RPMI7951 (cell line): ENCODE data around the gene NUCKS1. TPM values are rescaled to one million over a fixed set of nuclear protein-coding genes. Genes with fewer than 3 reads are reported as not detected.

Source experiments
- DNase-seq: peaks from one replicate; pipeline ENCODE4 v3.0.0-alpha.2; 2012; ENCODE audit warnings: low read depth
- total RNA-seq: library from RNA; depleted of rRNA; stranded (reverse); fragments of >200 nt; shearing (Covaris generic); gene quantifications from 2 replicates; pipeline ENCODE4 v1.2.3, GENCODE V29; 2014

NUCKS1 gene
- total RNA-seq, 1 experiment from 2014 or later: 154 TPM

GRCh38 chr1:205772607-205773032, 22.6 kb upstream of the NUCKS1 start:
- no peak for DNase-seq

GRCh38 chr1:205770618-205771017, 20.6 kb upstream of the NUCKS1 start:
- no peak for DNase-seq

- DNase-seq: no peak
Observed at GRCh38 chr1:205769641-205770365, 19.8 kb upstream of the NUCKS1 start.

GRCh38 chr1:205767248-205767647, 17.3 kb upstream of the NUCKS1 start:
- no peak for DNase-seq

- no peak for DNase-seq
Observed at GRCh38 chr1:205766570-205766969, 16.6 kb upstream of the NUCKS1 start.

GRCh38 chr1:205766038-205766437, 16.1 kb upstream of the NUCKS1 start:
- no peak for DNase-seq

GRCh38 chr1:205764578-205764977, 14.6 kb upstream of the NUCKS1 start:
- DNase-seq: no peak

- no peak for DNase-seq
Observed at GRCh38 chr1:205763980-205764379, 14.0 kb upstream of the NUCKS1 start.

- no peak for DNase-seq
Observed at GRCh38 chr1:205760606-205761005, 10.6 kb upstream of the NUCKS1 start.

GRCh38 chr1:205756552-205756951, 6.6 kb upstream of the NUCKS1 start:
- no peak for DNase-seq

GRCh38 chr1:205754857-205755256, 4.9 kb upstream of the NUCKS1 start:
- no peak for DNase-seq

GRCh38 chr1:205751036-205751651, 1.2 kb upstream of the NUCKS1 start:
- DNase-seq: peak; percentile 64

- peak; percentile 95 for DNase-seq
Observed at GRCh38 chr1:205749234-205750137, 496 bp downstream of the NUCKS1 start.

GRCh38 chr1:205748403-205749233, 1.4 kb downstream of the NUCKS1 start:
- peak; percentile 50 for DNase-seq

- no peak for DNase-seq
Observed at GRCh38 chr1:205746757-205747412, 3.1 kb downstream of the NUCKS1 start.

- no peak for DNase-seq
Observed at GRCh38 chr1:205744403-205744802, 5.6 kb downstream of the NUCKS1 start.

GRCh38 chr1:205743977-205744376, 6.0 kb downstream of the NUCKS1 start:
- DNase-seq: no peak

- no peak for DNase-seq
Observed at GRCh38 chr1:205741681-205742080, 8.3 kb downstream of the NUCKS1 start.

GRCh38 chr1:205739348-205740160, 10.4 kb downstream of the NUCKS1 start:
- no peak for DNase-seq

- DNase-seq: no peak
Observed at GRCh38 chr1:205735218-205735617, 14.8 kb downstream of the NUCKS1 start.
